ENCODE results near the gene NFKBIL1.

Gene NFKBIL1

DNA sequence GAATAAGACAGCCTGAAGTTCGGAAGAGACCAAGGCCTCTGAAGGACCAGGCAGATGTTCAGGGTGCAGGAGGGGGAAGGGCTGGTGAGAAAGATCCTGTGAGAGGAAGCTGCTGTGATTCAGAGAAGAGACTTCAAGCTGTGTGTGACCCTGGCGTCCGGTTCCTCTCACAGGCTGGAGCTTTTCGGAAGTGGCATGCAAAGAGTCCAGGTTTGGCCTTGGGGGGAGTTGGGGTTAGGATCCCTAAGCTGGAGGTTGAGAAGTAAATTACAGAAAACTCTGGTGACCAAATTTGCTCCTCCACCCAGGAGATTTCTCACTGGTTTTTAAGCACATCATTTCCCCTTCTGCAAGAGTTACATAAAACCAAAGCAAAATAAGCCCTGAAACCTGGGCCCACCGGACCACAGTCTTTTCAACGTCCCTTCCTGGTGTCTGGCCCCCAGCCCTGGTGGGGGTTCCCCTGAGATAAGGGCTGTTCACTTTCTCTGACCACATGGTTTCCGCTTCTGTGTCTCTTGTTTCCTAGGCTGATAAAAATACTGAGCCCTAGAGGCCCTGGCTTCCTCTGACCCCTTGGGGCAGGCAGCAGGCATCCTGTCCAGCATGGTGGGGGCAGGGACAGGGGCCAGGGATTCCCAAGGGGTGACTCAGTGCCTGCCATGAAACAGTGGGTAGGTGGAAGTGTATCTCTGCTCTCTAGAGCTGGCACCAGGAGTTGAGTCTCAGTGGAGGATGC, 12.7 kb downstream of the NFKBIL1 start:
- no peak for DNase-seq (ENCODE audit: low read depth)

DNA sequence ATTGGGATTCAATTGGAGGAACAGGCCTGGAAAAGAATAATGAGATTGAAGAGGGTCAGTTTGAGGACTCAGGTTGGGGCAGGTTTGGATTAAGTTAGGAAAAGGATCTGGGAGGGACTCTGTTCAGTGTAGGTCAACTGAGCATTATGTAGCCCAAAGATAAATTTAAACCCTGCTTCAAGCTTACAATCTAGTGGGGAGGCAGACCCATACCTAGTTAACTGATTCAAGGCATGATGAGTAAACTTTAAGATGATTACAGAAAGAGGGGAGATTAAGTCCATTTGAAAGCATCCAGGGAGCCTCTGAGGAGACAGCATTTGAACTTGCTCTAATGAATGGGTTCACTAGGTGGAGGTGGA, 13.3 kb downstream of the NFKBIL1 start:
- no peak for DNase-seq (ENCODE audit: low read depth)

GRCh38 chr6:31567531-31568370, 20.3 kb downstream of the NFKBIL1 start:
- no peak for DNase-seq (ENCODE audit: low read depth)

DNA sequence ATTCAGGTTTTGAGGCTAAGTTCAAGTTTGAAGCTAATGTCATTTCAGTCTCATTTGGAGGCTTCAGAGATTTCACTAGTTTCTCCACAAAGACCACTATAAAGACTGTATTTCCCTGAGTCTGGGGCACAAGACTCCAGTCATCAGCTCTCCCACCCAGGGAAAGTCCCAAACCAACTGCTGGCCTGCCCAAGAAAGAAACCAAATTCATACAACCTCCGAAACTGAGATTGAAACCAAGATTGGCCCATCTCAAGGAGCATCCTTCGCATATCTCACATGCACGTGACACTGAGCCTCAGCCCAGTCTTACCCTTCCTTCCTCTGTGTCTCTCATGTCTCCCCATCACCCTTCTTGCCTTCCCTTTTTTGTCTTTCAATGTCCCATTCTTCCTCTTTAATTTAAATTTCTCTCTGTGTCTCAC, 21.1 kb downstream of the NFKBIL1 start:
- peak; percentile 67 for DNase-seq (ENCODE audit: low read depth)

DNA sequence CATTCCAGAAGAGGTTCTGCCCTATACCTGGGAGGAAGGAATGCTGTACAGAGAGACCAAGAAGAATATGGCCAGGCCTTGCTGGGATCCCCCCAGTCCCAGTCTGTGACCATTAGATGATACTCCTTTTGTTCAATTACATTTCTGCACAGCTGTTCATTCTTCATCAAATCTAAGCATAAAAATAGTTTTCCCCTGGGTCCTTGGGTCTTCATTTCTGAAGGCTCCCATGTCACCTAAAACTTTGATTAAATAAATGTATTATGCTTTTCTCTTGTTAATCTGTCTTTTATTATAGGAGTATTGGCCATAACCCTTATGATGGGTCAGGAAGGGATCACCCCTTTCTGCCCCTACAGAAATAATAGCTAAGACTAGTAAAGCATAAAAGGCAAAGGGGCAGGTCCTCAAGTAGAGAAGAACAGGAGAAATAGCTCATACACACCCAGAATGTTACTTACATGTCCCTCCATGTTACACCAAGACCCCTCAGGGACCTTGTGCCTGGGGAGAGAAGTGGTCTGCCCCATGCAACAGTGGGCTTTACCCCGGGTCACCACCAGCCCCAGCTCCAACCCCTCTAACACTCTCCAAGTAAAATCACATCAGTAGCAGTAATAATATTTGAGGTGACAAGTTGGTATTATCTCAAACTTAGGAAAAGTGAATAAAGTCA, 22.6 kb downstream of the NFKBIL1 start:
- no peak for DNase-seq (ENCODE audit: low read depth)

DNA sequence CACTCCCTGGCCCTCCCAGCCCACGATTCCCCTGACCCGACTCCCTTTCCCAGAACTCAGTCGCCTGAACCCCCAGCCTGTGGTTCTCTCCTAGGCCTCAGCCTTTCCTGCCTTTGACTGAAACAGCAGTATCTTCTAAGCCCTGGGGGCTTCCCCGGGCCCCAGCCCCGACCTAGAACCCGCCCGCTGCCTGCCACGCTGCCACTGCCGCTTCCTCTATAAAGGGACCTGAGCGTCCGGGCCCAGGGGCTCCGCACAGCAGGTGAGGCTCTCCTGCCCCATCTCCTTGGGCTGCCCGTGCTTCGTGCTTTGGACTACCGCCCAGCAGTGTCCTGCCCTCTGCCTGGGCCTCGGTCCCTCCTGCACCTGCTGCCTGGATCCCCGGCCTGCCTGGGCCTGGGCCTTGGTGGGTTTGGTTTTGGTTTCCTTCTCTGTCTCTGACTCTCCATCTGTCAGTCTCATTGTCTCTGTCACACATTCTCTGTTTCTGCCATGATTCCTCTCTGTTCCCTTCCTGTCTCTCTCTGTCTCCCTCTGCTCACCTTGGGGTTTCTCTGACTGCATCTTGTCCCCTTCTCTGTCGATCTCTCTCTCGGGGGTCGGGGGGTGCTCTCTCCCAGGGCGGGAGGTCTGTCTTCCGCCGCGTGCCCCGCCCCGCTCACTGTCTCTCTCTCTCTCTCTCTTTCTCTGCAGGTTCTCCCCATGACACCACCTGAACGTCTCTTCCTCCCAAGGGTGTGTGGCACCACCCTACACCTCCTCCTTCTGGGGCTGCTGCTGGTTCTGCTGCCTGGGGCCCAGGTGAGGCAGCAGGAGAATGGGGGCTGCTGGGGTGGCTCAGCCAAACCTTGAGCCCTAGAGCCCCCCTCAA, 24.9 kb downstream of the NFKBIL1 start, which contains the start of gene LTA:
TSS of gene LTA (plus strand) at position 249 of the 871 bp plus-strand sequence. CDS start at position 703, 454 bp downstream.
- DNase-seq (ENCODE audit: low read depth): peak; percentile 75

GRCh38 chr6:31573239-31574105, 26.1 kb downstream of the NFKBIL1 start:
- no peak for DNase-seq (ENCODE audit: low read depth)

- no peak for DNase-seq (ENCODE audit: low read depth)
Observed at GRCh38 chr6:31574106-31575061, 27.0 kb downstream of the NFKBIL1 start.

DNA sequence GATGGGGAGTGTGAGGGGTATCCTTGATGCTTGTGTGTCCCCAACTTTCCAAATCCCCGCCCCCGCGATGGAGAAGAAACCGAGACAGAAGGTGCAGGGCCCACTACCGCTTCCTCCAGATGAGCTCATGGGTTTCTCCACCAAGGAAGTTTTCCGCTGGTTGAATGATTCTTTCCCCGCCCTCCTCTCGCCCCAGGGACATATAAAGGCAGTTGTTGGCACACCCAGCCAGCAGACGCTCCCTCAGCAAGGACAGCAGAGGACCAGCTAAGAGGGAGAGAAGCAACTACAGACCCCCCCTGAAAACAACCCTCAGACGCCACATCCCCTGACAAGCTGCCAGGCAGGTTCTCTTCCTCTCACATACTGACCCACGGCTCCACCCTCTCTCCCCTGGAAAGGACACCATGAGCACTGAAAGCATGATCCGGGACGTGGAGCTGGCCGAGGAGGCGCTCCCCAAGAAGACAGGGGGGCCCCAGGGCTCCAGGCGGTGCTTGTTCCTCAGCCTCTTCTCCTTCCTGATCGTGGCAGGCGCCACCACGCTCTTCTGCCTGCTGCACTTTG, 28.0 kb downstream of the NFKBIL1 start, which contains the start of gene TNF:
TSS of gene TNF (plus strand) at position 231 of the 567 bp plus-strand sequence. CDS start at position 408, 177 bp downstream.
- peak; percentile 85 for DNase-seq (ENCODE audit: low read depth)

DNA sequence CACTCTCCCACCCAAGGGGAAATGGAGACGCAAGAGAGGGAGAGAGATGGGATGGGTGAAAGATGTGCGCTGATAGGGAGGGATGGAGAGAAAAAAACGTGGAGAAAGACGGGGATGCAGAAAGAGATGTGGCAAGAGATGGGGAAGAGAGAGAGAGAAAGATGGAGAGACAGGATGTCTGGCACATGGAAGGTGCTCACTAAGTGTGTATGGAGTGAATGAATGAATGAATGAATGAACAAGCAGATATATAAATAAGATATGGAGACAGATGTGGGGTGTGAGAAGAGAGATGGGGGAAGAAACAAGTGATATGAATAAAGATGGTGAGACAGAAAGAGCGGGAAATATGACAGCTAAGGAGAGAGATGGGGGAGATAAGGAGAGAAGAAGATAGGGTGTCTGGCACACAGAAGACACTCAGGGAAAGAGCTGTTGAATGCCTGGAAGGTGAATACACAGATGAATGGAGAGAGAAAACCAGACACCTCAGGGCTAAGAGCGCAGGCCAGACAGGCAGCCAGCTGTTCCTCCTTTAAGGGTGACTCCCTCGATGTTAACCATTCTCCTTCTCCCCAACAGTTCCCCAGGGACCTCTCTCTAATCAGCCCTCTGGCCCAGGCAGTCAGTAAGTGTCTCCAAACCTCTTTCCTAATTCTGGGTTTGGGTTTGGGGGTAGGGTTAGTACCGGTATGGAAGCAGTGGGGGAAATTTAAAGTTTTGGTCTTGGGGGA, 28.7 kb downstream of the NFKBIL1 start:
- DNase-seq (ENCODE audit: low read depth): no peak

GRCh38 chr6:31576897-31577578, 29.6 kb downstream of the NFKBIL1 start:
- no peak for DNase-seq (ENCODE audit: low read depth)

DNA sequence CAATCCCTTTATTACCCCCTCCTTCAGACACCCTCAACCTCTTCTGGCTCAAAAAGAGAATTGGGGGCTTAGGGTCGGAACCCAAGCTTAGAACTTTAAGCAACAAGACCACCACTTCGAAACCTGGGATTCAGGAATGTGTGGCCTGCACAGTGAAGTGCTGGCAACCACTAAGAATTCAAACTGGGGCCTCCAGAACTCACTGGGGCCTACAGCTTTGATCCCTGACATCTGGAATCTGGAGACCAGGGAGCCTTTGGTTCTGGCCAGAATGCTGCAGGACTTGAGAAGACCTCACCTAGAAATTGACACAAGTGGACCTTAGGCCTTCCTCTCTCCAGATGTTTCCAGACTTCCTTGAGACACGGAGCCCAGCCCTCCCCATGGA, 30.2 kb downstream of the NFKBIL1 start:
- no peak for DNase-seq (ENCODE audit: low read depth)

- no peak for DNase-seq (ENCODE audit: low read depth)
Observed at GRCh38 chr6:31578184-31579118, 31.0 kb downstream of the NFKBIL1 start.

- DNase-seq (ENCODE audit: low read depth): no peak
Observed at GRCh38 chr6:31579119-31579505, 31.7 kb downstream of the NFKBIL1 start.

DNA sequence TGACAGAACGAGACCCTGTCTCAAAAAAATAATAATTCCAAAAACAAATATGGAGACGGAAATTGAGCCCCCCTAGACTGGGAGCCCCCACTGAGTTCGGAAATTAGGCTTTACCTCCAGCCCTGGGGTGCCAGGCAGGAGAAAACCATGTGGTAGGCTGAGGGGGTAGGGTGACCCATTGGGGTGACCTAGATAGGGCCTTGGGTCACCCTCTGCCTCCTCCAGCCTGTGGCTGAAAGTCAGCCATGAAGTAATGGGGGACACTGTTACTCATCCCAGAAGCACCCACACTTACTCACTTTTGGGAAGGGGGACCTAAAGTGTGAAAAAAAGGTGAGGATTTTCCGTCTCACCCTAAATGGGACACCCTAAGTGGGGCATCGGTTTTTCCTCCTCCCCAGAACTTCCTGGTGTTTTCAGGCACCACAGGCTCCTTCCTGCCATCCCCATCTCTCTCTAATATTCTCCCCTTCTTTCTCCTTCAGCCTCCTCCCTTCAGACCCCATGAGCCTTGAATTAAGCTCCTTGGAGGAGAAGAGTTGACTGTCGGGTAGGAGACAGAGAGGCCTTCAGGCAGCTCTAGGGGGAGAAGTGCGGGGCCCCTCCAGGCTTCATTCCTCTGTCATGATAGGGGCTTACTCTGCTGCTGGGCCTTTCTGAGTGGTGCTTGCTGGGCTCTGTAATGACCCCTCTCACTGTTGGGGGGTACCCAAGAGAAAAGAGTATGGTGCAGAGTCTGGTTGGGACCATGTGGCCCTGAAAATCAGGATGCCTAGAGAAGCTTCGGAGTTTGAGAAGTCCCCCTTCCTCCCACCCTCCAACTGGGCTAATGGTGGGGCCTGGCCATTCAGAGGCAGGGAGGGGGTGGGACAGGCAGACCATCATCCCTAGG, 32.4 kb downstream of the NFKBIL1 start:
- no peak for DNase-seq (ENCODE audit: low read depth)

DNA sequence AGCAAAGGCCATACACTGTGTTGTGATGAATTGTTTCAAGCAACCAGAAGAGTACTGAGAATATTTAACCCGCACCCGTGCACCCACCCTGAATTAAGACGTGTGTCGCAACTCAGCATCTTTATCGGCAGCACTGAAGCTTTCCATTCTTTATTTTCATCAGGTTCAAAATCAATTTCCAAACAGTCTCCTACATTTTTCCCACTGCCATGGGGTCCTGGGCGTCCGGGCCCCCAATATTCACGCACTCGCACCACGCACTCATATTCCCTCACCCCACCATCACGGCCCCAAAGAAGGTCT, 33.0 kb downstream of the NFKBIL1 start:
- DNase-seq (ENCODE audit: low read depth): no peak
